PFSK-1 (cell line): Measurements from ENCODE around the gene DDX54.

Experiments
- FOXP2 ChIP-seq: optimal IDR thresholded peaks from 2 replicates; pipeline ENCODE3; 2011; ENCODE audit warnings: borderline replicate concordance, control low read depth, inconsistent platforms; ENCODE audit not compliant: insufficient read depth; ENCODE audit errors: extremely low read length, extremely low read depth
- POLR2AphosphoS5 ChIP-seq: IDR thresholded peaks from 2 replicates; pipeline ENCODE4 v1.6.1; 2012; ENCODE audit warnings: low read depth, mild to moderate bottlenecking, control low read depth, low read length, moderate library complexity
- SIN3A ChIP-seq: IDR thresholded peaks from 2 replicates; pipeline ENCODE4 v1.6.1; 2012; ENCODE audit warnings: mild to moderate bottlenecking, low read length, moderate library complexity, borderline replicate concordance; ENCODE audit not compliant: insufficient read depth
- TAF1 ChIP-seq: IDR thresholded peaks from 2 replicates; pipeline ENCODE4 v1.6.1; 2012; ENCODE audit warnings: low read length, control low read depth, borderline replicate concordance; ENCODE audit not compliant: insufficient read depth
- TF ChIP-seq, protein P1 (sequence below), 2 experiments: IDR thresholded peaks; 2 replicates each; pipeline versions ENCODE4 v1.6.1 to v1.8.0; 2011 to 2012; ENCODE audit warnings: low read depth in 2 of 2, low read length in 2 of 2, control low read depth in 1 of 2, inconsistent platforms in 1 of 2, mild to moderate bottlenecking in 1 of 2, moderate library complexity in 1 of 2; ENCODE audit not compliant: insufficient read depth in 1 of 2

Gene DDX54

DNA sequence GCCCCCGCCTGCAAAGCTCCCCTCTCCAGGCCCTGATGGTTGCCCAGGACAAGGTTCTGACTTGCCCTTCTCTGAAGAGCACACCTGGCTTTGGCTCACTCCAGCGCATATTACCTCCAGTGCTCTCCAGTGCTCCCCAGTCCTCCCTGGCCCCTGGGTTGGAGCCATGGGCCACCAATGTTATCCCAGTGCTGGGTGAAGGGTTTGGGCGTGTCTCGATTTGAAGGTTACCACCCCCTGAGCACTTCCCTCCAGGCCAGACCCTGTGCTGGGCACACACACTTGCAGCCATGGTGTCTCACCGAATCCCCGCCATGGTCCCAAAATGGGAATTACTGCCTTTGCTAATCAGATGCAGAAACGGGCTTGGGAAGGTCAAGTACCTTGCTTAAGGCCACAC lies 11.3 kb upstream of the DDX54 start:
- TF ChIP-seq TAF1: no peak
- no peak for TF ChIP-seq FOXP2
- no peak for TF ChIP-seq POLR2AphosphoS5
- TF ChIP-seq, protein P1, sequence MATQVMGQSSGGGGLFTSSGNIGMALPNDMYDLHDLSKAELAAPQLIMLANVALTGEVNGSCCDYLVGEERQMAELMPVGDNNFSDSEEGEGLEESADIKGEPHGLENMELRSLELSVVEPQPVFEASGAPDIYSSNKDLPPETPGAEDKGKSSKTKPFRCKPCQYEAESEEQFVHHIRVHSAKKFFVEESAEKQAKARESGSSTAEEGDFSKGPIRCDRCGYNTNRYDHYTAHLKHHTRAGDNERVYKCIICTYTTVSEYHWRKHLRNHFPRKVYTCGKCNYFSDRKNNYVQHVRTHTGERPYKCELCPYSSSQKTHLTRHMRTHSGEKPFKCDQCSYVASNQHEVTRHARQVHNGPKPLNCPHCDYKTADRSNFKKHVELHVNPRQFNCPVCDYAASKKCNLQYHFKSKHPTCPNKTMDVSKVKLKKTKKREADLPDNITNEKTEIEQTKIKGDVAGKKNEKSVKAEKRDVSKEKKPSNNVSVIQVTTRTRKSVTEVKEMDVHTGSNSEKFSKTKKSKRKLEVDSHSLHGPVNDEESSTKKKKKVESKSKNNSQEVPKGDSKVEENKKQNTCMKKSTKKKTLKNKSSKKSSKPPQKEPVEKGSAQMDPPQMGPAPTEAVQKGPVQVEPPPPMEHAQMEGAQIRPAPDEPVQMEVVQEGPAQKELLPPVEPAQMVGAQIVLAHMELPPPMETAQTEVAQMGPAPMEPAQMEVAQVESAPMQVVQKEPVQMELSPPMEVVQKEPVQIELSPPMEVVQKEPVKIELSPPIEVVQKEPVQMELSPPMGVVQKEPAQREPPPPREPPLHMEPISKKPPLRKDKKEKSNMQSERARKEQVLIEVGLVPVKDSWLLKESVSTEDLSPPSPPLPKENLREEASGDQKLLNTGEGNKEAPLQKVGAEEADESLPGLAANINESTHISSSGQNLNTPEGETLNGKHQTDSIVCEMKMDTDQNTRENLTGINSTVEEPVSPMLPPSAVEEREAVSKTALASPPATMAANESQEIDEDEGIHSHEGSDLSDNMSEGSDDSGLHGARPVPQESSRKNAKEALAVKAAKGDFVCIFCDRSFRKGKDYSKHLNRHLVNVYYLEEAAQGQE (IDR thresholded peaks at IDR 0.05; ENCODE audit: insufficient read depth in 1 of 2, low read depth in 2 of 2, low read length in 2 of 2): no peak
- TF ChIP-seq SIN3A: no peak

DNA sequence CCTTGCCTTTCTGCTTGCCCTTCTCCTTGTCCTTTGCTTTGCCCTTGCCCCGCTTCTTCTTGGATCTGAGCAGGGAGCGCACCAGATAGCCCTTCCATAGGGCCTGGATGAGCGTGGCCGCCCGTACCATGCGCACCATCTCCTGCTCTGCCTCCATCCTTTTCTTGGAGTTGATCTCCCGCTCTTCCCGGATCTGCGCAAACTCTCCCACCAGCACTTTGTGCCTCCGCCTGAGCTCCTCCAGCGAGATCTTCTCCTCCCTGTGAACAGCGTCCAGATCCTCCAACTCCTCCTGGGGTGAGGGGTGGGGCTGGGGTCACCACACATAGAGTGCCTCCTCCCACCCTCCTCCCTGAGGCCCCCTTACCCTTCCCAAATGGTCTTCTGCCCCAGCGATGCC lies 10.3 kb upstream of the DDX54 start:
- TF ChIP-seq SIN3A (no peak), FOXP2 (no peak), TAF1 (no peak), POLR2AphosphoS5 (no peak)
- TF ChIP-seq, protein P1 (IDR thresholded peaks at IDR 0.05; ENCODE audit: insufficient read depth in 1 of 2, low read depth in 2 of 2, low read length in 2 of 2): no peak

GRCh38 chr12:113194971-113195391 lies 9.7 kb upstream of the DDX54 start:
- no peak for TF ChIP-seq POLR2AphosphoS5
- TF ChIP-seq TAF1: no peak
- TF ChIP-seq SIN3A: no peak
- no peak for TF ChIP-seq FOXP2
- TF ChIP-seq, protein P1 (IDR thresholded peaks at IDR 0.05; ENCODE audit: insufficient read depth in 1 of 2, low read depth in 2 of 2, low read length in 2 of 2): no peak

DNA sequence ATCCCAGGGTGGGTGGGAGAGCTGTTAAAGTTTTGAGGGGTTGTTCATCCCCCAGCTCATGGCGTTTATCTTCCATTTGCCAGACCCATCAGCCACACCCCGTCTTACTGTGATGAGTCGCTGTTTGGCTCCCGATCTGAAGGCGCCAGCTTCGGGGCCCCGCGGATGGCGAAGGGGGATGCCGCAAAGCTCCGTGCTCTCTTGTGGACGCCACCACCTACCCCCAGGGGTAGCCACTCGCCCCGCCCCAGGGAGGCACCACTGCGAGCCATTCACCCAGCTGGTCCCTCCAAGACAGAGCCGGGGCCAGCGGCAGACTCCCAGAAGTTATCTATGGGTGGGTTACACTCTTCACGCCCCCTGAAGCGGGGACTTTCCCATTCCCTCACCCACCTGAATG lies 5.9 kb upstream of the DDX54 start:
- TF ChIP-seq, protein P1 (IDR thresholded peaks at IDR 0.05; ENCODE audit: insufficient read depth in 1 of 2, low read depth in 2 of 2, low read length in 2 of 2): no peak
- TF ChIP-seq TAF1: no peak
- TF ChIP-seq POLR2AphosphoS5: no peak
- TF ChIP-seq FOXP2: no peak

DNA sequence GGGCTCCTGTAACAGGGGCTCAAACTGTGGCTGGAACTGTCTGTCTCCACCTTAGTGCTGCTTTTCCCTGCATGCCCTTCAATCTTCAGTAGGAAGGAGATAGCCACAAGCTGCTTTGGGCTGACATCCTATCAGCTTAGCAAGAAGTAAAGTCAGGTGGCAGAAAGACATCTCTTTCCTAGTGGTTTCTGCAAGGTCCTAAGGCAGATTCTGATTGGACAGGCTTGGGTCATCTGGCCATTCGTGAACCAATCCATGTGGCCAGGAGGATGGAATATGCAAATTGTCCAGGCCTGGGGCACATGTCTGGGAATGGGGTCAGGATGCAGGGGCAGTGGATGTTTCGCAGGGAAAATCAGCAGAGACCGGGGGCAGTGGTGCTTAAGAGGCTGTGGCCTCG lies 5.5 kb upstream of the DDX54 start:
- TF ChIP-seq SIN3A: no peak

DNA sequence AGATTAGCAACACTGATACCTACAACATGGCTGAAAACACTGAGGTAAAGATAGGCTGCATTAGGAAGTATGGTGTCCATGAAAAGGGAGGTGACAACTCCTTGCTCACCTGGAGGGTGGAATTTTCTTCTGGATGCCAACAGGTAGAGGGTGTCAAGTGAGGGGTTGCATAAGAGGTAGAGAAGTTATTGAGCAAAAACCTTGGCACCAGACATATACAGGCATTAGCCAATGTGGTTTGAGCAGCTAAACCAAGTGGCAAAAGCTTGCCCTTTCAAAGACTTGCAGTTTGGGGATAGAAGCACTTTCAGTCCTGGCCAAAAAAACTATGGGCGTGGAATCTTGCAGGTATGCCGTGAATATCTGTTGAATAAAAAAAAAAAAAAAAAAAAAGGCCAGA lies 4.1 kb upstream of the DDX54 start:
- TF ChIP-seq TAF1: no peak
- TF ChIP-seq SIN3A: no peak
- TF ChIP-seq, protein P1 (IDR thresholded peaks at IDR 0.05; ENCODE audit: insufficient read depth in 1 of 2, low read depth in 2 of 2, low read length in 2 of 2): no peak
- TF ChIP-seq FOXP2: no peak
- TF ChIP-seq POLR2AphosphoS5: no peak
